Measurements from ENCODE around the gene ZDHHC7. TPM values are rescaled to one million over a fixed set of nuclear protein-coding genes. Genes with fewer than 3 reads are reported as not detected.

The ZDHHC7 gene
- total and polyA plus RNA-seq, 2 donors (not counting 1 experiment from before 2014, with no cell fraction given): 96.4 to 135 TPM

DNA sequence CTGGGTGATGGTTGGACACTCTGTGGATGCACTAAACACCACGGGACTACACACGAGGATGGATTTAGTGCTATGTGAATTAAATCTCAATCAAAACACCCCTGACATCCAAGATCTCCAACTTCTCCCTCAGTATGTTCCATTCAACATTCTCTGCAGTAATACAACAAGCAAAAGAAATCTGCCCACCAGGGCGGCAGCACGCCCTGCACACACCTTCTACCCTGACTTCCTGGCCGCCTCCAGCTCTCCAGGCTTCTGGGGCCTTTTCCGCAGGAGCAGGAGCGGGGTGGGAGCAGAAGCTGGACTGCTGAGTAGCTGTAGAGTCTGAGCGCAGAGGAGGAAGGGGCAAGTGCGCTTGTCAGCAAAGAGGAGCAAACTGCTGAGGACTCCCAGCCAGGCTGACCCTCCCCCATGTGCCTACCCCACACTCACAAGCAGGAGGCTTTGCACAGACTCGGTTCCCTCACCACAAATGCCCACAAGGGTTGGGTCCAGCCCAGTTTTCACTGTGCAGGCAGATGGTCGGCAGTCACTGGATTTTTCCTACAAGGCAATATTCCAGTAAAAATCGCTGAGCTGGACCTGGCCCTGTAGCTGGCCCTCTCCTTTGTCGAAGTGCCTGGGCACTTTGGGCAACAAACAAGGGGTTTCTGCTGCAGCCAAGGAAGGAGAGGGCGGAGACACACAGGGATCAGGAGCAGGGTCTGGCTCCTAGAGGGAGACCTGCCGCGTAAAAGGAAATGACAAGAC lies 22.8 kb downstream of the ZDHHC7 start:
- peaks cover 71% of the 10 kb centered on the region for H3K79me2 ChIP-seq (ENCODE audit: control insufficient read depth, insufficient read depth, low read length)
- no peak for DNase-seq (ENCODE audit: low read depth in 2 of 2)
- no peak overlapping the region for H3K27ac ChIP-seq (ENCODE audit: insufficient read depth, low read length)
- no peak overlapping the region for H3K9ac ChIP-seq (ENCODE audit: insufficient read depth, low read length)
- no peaks in the 10 kb centered on the region for H3K27me3 ChIP-seq (ENCODE audit: control insufficient read depth, insufficient read depth, low read length)
- no peaks in the 10 kb centered on the region for H4K20me1 ChIP-seq (ENCODE audit: control insufficient read depth, extremely low read depth, insufficient read depth, low read length)
- TF ChIP-seq EZH2 (IDR thresholded peaks at IDR 0.05; ENCODE audit: low read length, missing control alignments): no peak
- no peak for TF ChIP-seq CTCF (conservative IDR thresholded peaks at IDR 0.05 in 1 of 2, IDR thresholded peaks at IDR 0.05 in 1 of 2; ENCODE audit: low read depth in 1 of 2, low read length in 2 of 2)
- H3K4me3 ChIP-seq (replicated peaks in 1 of 4; ENCODE audit: control extremely low read depth in 1 of 4, insufficient read depth in 1 of 4, low read depth in 3 of 4, low read length in 4 of 4): no peak overlapping the region
- H2AFZ ChIP-seq (ENCODE audit: low read length): no peak overlapping the region
- peaks cover 35% of the 10 kb centered on the region for H3K36me3 ChIP-seq (ENCODE audit: control insufficient read depth, insufficient read depth, low read length)
- no peaks in the 10 kb centered on the region for H3K9me3 ChIP-seq (ENCODE audit: control insufficient read depth, insufficient read depth, low read depth, low read length)
- peaks cover 16% of the 10 kb centered on the region for H3K4me1 ChIP-seq (ENCODE audit: control insufficient read depth, extremely low read depth, insufficient read depth, low read length)
- no peak overlapping the region for H3K4me2 ChIP-seq (ENCODE audit: extremely low read depth, insufficient read depth, low read length)

GRCh38 chr16:84986879-84987278 lies 24.5 kb downstream of the ZDHHC7 start:
- Histone ChIP-seq H4K20me1 (ENCODE audit: control insufficient read depth, extremely low read depth, insufficient read depth, low read length) (no peaks in the 10 kb centered on the region), H3K9me3 (ENCODE audit: control insufficient read depth, insufficient read depth, low read depth, low read length) (no peaks in the 10 kb centered on the region), H3K79me2 (ENCODE audit: control insufficient read depth, insufficient read depth, low read length) (peaks cover 69% of the 10 kb centered on the region), H3K4me1 (ENCODE audit: control insufficient read depth, extremely low read depth, insufficient read depth, low read length) (peaks cover 15% of the 10 kb centered on the region), H3K27me3 (ENCODE audit: control insufficient read depth, insufficient read depth, low read length) (no peaks in the 10 kb centered on the region), H3K9ac (ENCODE audit: insufficient read depth, low read length) (no peak overlapping the region), H3K4me2 (ENCODE audit: extremely low read depth, insufficient read depth, low read length) (no peak overlapping the region), H3K4me3 (replicated peaks in 1 of 4; ENCODE audit: control extremely low read depth in 1 of 4, insufficient read depth in 1 of 4, low read depth in 3 of 4, low read length in 4 of 4) (no peak overlapping the region), H2AFZ (ENCODE audit: low read length) (no peak overlapping the region), H3K36me3 (ENCODE audit: control insufficient read depth, insufficient read depth, low read length) (peaks cover 35% of the 10 kb centered on the region), H3K27ac (ENCODE audit: insufficient read depth, low read length) (peak overlapping the region; percentile 31)
- DNase-seq (ENCODE audit: low read depth in 2 of 2): no peak
- TF ChIP-seq CTCF (conservative IDR thresholded peaks at IDR 0.05 in 1 of 2, IDR thresholded peaks at IDR 0.05 in 1 of 2; ENCODE audit: low read depth in 1 of 2, low read length in 2 of 2): no peak
- no peak for TF ChIP-seq EZH2 (IDR thresholded peaks at IDR 0.05; ENCODE audit: low read length, missing control alignments)

- DNase-seq (ENCODE audit: low read depth in 2 of 2): no peak
- H3K79me2 ChIP-seq (ENCODE audit: control insufficient read depth, insufficient read depth, low read length): peaks cover 67% of the 10 kb centered on the region
- H3K4me1 ChIP-seq (ENCODE audit: control insufficient read depth, extremely low read depth, insufficient read depth, low read length): peaks cover 15% of the 10 kb centered on the region
- H3K27ac ChIP-seq (ENCODE audit: insufficient read depth, low read length): peak overlapping the region; percentile 86
- TF ChIP-seq EZH2 (IDR thresholded peaks at IDR 0.05; ENCODE audit: low read length, missing control alignments) (no peak), CTCF (conservative IDR thresholded peaks at IDR 0.05 in 1 of 2, IDR thresholded peaks at IDR 0.05 in 1 of 2; ENCODE audit: low read depth in 1 of 2, low read length in 2 of 2) (no peak)
- no peak overlapping the region for H3K9ac ChIP-seq (ENCODE audit: insufficient read depth, low read length)
- H3K36me3 ChIP-seq (ENCODE audit: control insufficient read depth, insufficient read depth, low read length): peaks cover 39% of the 10 kb centered on the region
- no peaks in the 10 kb centered on the region for H3K27me3 ChIP-seq (ENCODE audit: control insufficient read depth, insufficient read depth, low read length)
- H2AFZ ChIP-seq (ENCODE audit: low read length): no peak overlapping the region
- no peak overlapping the region for H3K4me2 ChIP-seq (ENCODE audit: extremely low read depth, insufficient read depth, low read length)
- no peaks in the 10 kb centered on the region for H3K9me3 ChIP-seq (ENCODE audit: control insufficient read depth, insufficient read depth, low read depth, low read length)
- no peak overlapping the region for H3K4me3 ChIP-seq (replicated peaks in 1 of 4; ENCODE audit: control extremely low read depth in 1 of 4, insufficient read depth in 1 of 4, low read depth in 3 of 4, low read length in 4 of 4)
- no peaks in the 10 kb centered on the region for H4K20me1 ChIP-seq (ENCODE audit: control insufficient read depth, extremely low read depth, insufficient read depth, low read length)
These were observed 25.2 kb downstream of the ZDHHC7 start for GRCh38 chr16:84986102-84986501.
